ENCODE results near the gene OR9A2. TPM values are rescaled to one million over a fixed set of nuclear protein-coding genes. Genes with fewer than 3 reads are reported as not detected.

The OR9A2 gene
- total RNA-seq, 2 experiments from 2014 or later, result not detected

- H3K4me1 Mint-ChIP-seq (ENCODE audit: low read depth), result no peaks in the 10 kb centered on the region
- H3K27ac Mint-ChIP-seq, result no peak overlapping the region
- intact Hi-C loops (cut with micrococcal nuclease), result no loop called here
- CTCF ChIA-PET, result interaction anchor here (1.1 to 21.1 kb wide), 4 partner anchors 8 to 491 kb away, joined by 3 to 329 read pairs (median 28); partner anchors contain the start of gene TAS2R40
- H3K9me3 Mint-ChIP-seq, result peaks cover 3% of the 10 kb centered on the region
- H3K27me3 Mint-ChIP-seq (ENCODE audit: low read depth), result no peaks in the 10 kb centered on the region
- H3K4me3 Mint-ChIP-seq, result no peak overlapping the region
- H3K36me3 Mint-ChIP-seq (ENCODE audit: low read depth), result no peaks in the 10 kb centered on the region
- DNase-seq, result no peak
These were observed 10.9 kb downstream of the OR9A2 start for GRCh38 chr7:143015926-143016490.

- no peak for DNase-seq
- Mint-ChIP-seq H3K27ac (no peak overlapping the region), H3K4me1 (ENCODE audit: low read depth) (no peaks in the 10 kb centered on the region), H3K9me3 (peaks cover 3% of the 10 kb centered on the region), H3K27me3 (ENCODE audit: low read depth) (no peaks in the 10 kb centered on the region), H3K4me3 (no peak overlapping the region), H3K36me3 (ENCODE audit: low read depth) (no peaks in the 10 kb centered on the region)
- CTCF ChIA-PET, result interaction anchor here (0.8 to 21.1 kb wide), 3 partner anchors 12 to 218 kb away, joined by 3 to 329 read pairs (median 51); partner anchors contain the start of gene TAS2R40
- intact Hi-C loops (cut with micrococcal nuclease), result no loop called here
These were observed 11.8 kb downstream of the OR9A2 start for GRCh38 chr7:143015084-143015483.

GRCh38 chr7:143013893-143014292 is 13.0 kb downstream of the OR9A2 start:
- no peak for DNase-seq
- no peak overlapping the region for H3K27ac Mint-ChIP-seq
- H3K36me3 Mint-ChIP-seq (ENCODE audit: low read depth), result no peaks in the 10 kb centered on the region
- no peaks in the 10 kb centered on the region for H3K9me3 Mint-ChIP-seq
- intact Hi-C loops (cut with micrococcal nuclease), result no loop called here
- CTCF ChIA-PET, result interaction anchor here (1.3 to 21.1 kb wide), 3 partner anchors 9 to 204 kb away, joined by 3 to 329 read pairs (median 51); partner anchors contain the start of gene TAS2R40
- H3K4me1 Mint-ChIP-seq (ENCODE audit: low read depth), result no peaks in the 10 kb centered on the region
- H3K4me3 Mint-ChIP-seq, result no peak overlapping the region
- H3K27me3 Mint-ChIP-seq (ENCODE audit: low read depth), result no peaks in the 10 kb centered on the region

GRCh38 chr7:143013473-143013872 is 13.5 kb downstream of the OR9A2 start:
- H3K4me1 Mint-ChIP-seq (ENCODE audit: low read depth), result no peaks in the 10 kb centered on the region
- H3K9me3 Mint-ChIP-seq, result no peaks in the 10 kb centered on the region
- no peaks in the 10 kb centered on the region for H3K27me3 Mint-ChIP-seq (ENCODE audit: low read depth)
- no peak for DNase-seq
- H3K36me3 Mint-ChIP-seq (ENCODE audit: low read depth), result no peaks in the 10 kb centered on the region
- CTCF ChIA-PET, result interaction anchor here (0.6 to 21.1 kb wide), 4 partner anchors 10 to 231 kb away, joined by 3 to 329 read pairs (median 27); partner anchors contain the start of gene TAS2R40
- no peak overlapping the region for H3K4me3 Mint-ChIP-seq
- intact Hi-C loops (cut with micrococcal nuclease), result no loop called here
- no peak overlapping the region for H3K27ac Mint-ChIP-seq

GRCh38 chr7:143012409-143012808 is 14.5 kb downstream of the OR9A2 start:
- Mint-ChIP-seq H3K4me3 (no peak overlapping the region), H3K27me3 (ENCODE audit: low read depth) (peaks cover 2% of the 10 kb centered on the region), H3K4me1 (ENCODE audit: low read depth) (peaks cover 2% of the 10 kb centered on the region), H3K9me3 (no peaks in the 10 kb centered on the region), H3K27ac (no peak overlapping the region), H3K36me3 (ENCODE audit: low read depth) (no peaks in the 10 kb centered on the region)
- intact Hi-C loops (cut with micrococcal nuclease), result no loop called here
- DNase-seq, result no peak
- CTCF ChIA-PET, result interaction anchor here (0.6 to 21.1 kb wide), 5 partner anchors 9 to 206 kb away, joined by 3 to 329 read pairs (median 4); partner anchors contain the start of gene TAS2R40

- CTCF ChIA-PET, result interaction anchor here (0.6 to 21.1 kb wide), 5 partner anchors 8 to 206 kb away, joined by 3 to 329 read pairs (median 4); partner anchors contain the start of gene TAS2R40
- peaks cover 2% of the 10 kb centered on the region for H3K4me1 Mint-ChIP-seq (ENCODE audit: low read depth)
- intact Hi-C loops (cut with micrococcal nuclease), result no loop called here
- H3K9me3 Mint-ChIP-seq, result no peaks in the 10 kb centered on the region
- peaks cover 2% of the 10 kb centered on the region for H3K27me3 Mint-ChIP-seq (ENCODE audit: low read depth)
- no peak for DNase-seq
- no peaks in the 10 kb centered on the region for H3K36me3 Mint-ChIP-seq (ENCODE audit: low read depth)
- no peak overlapping the region for H3K4me3 Mint-ChIP-seq
- no peak overlapping the region for H3K27ac Mint-ChIP-seq
These were observed 14.9 kb downstream of the OR9A2 start for GRCh38 chr7:143012001-143012400.

GRCh38 chr7:143008007-143008901 is 18.7 kb downstream of the OR9A2 start:
- Mint-ChIP-seq H3K4me1 (ENCODE audit: low read depth) (peaks cover 3% of the 10 kb centered on the region), H3K27ac (no peak overlapping the region), H3K9me3 (no peaks in the 10 kb centered on the region), H3K36me3 (ENCODE audit: low read depth) (no peaks in the 10 kb centered on the region), H3K27me3 (ENCODE audit: low read depth) (peaks cover 2% of the 10 kb centered on the region), H3K4me3 (no peak overlapping the region)
- intact Hi-C loops (cut with micrococcal nuclease), result loop anchor here (1.0 to 10.0 kb wide), 3 partner anchors 207 to 573 kb away; no protein-coding TSS in a partner anchor
- CTCF ChIA-PET, result interaction anchor here (0.6 to 21.1 kb wide), 20 partner anchors 8 to 1297 kb away, joined by 3 to 329 read pairs (median 4); partner anchors contain the start of gene TAS2R40
- DNase-seq, result peak; percentile 89

- no peaks in the 10 kb centered on the region for H3K9me3 Mint-ChIP-seq
- intact Hi-C loops (cut with micrococcal nuclease), result loop anchor here (5.0 to 10.0 kb wide), 2 partner anchors 412 to 571 kb away; no protein-coding TSS in a partner anchor
- CTCF ChIA-PET, result interaction anchor here (0.6 to 21.1 kb wide), 11 partner anchors 9 to 484 kb away, joined by 3 to 329 read pairs (median 4); partner anchors contain the start of gene TAS2R40
- no peak for DNase-seq
- H3K27ac Mint-ChIP-seq, result no peak overlapping the region
- no peak overlapping the region for H3K4me3 Mint-ChIP-seq
- H3K4me1 Mint-ChIP-seq (ENCODE audit: low read depth), result peaks cover 7% of the 10 kb centered on the region
- peaks cover 2% of the 10 kb centered on the region for H3K27me3 Mint-ChIP-seq (ENCODE audit: low read depth)
- H3K36me3 Mint-ChIP-seq (ENCODE audit: low read depth), result no peaks in the 10 kb centered on the region
These were observed 21.2 kb downstream of the OR9A2 start for GRCh38 chr7:143005632-143006260.

- peak overlapping the region; percentile 80 for H3K4me3 Mint-ChIP-seq
- peak; percentile 56 for DNase-seq
- H3K27ac Mint-ChIP-seq, result peak overlapping the region; percentile 69
- CTCF ChIA-PET, result interaction anchor here (0.6 to 21.1 kb wide), 45 partner anchors 8 to 700 kb away, joined by 3 to 329 read pairs (median 4); partner anchors contain the start of genes EPHB6, TAS2R39 and TAS2R40
- intact Hi-C loops (cut with micrococcal nuclease), result loop anchor here (1.0 to 10.0 kb wide), 14 partner anchors 122 to 1026 kb away; no protein-coding TSS in a partner anchor
- H3K4me1 Mint-ChIP-seq (ENCODE audit: low read depth), result peaks cover 7% of the 10 kb centered on the region
- H3K36me3 Mint-ChIP-seq (ENCODE audit: low read depth), result no peaks in the 10 kb centered on the region
- H3K27me3 Mint-ChIP-seq (ENCODE audit: low read depth), result peaks cover 2% of the 10 kb centered on the region
- H3K9me3 Mint-ChIP-seq, result no peaks in the 10 kb centered on the region
These were observed 23.4 kb downstream of the OR9A2 start for GRCh38 chr7:143003393-143004051.

GRCh38 chr7:143002898-143003297 is 24.0 kb downstream of the OR9A2 start:
- Mint-ChIP-seq H3K27me3 (ENCODE audit: low read depth) (peaks cover 2% of the 10 kb centered on the region), H3K36me3 (ENCODE audit: low read depth) (no peaks in the 10 kb centered on the region), H3K9me3 (no peaks in the 10 kb centered on the region), H3K27ac (no peak overlapping the region), H3K4me3 (peak overlapping the region; percentile 80), H3K4me1 (ENCODE audit: low read depth) (peaks cover 7% of the 10 kb centered on the region)
- DNase-seq, result no peak
- intact Hi-C loops (cut with micrococcal nuclease), result loop anchor here (1.0 to 10.0 kb wide), 14 partner anchors 122 to 1026 kb away; no protein-coding TSS in a partner anchor
- CTCF ChIA-PET, result interaction anchor here (0.6 to 21.1 kb wide), 47 partner anchors 9 to 699 kb away, joined by 3 to 329 read pairs (median 4); partner anchors contain the start of genes EPHB6, TAS2R39, TAS2R40 and TRPV5

GRCh38 chr7:143002106-143002505 is 24.8 kb downstream of the OR9A2 start:
- Mint-ChIP-seq H3K36me3 (ENCODE audit: low read depth) (no peaks in the 10 kb centered on the region), H3K4me1 (ENCODE audit: low read depth) (peaks cover 5% of the 10 kb centered on the region), H3K9me3 (no peaks in the 10 kb centered on the region), H3K27ac (no peak overlapping the region), H3K4me3 (no peak overlapping the region), H3K27me3 (ENCODE audit: low read depth) (no peaks in the 10 kb centered on the region)
- CTCF ChIA-PET, result interaction anchor here (0.6 to 21.1 kb wide), 41 partner anchors 8 to 698 kb away, joined by 3 to 329 read pairs (median 5); partner anchors contain the start of genes EPHB6, TAS2R39, TAS2R40 and TRPV5
- intact Hi-C loops (cut with micrococcal nuclease), result loop anchor here (2.0 to 10.0 kb wide), 6 partner anchors 485 to 1025 kb away; no protein-coding TSS in a partner anchor
- DNase-seq, result no peak
